HepG2 (cell line): ENCODE data around the gene INO80C. TPM values are rescaled to one million over a fixed set of nuclear protein-coding genes. Genes with fewer than 3 reads are reported as not detected.

Source experiments
- ATAC-seq: fragments of 200-7000 bp; cut with Tn5 transposase; 3 replicates; pipeline ENCODE4 v1.9.1; 2020; ENCODE audit warnings: mild to moderate bottlenecking, moderate library complexity
- BruUV-seq: library from RNA; stranded (reverse); fragments of 400-500 nt; replicated peaks from 2 replicates; lab custom pipeline; 2021; lab: Mats Ljungman, UMichigan
- CTCF ChIA-PET: fragments of 300-600 bp; formaldehyde crosslinking; extraction: SDS; loops from one replicate; lab custom pipeline; 2021; ENCODE audit warnings: low total read pairs, inconsistent platforms, low intra/inter-chr PET ratio; lab: Yijun Ruan, JAX
- POLR2A ChIA-PET: fragments of 350-600 bp; sonication (Branson Sonifier 250); formaldehyde crosslinking; loops from one replicate; lab custom pipeline; 2020; ENCODE audit warnings: antibody characterized with exemption, inconsistent platforms; lab: Yijun Ruan, JAX
- DNase-seq: peaks from one replicate; pipeline ENCODE4 v3.0.0-alpha.2; 2015; ENCODE audit warnings: low spot score
- FAIRE-seq: peaks from 3 replicates; lab custom pipeline; 2011; peaks lifted over from hg19 to GRCh38; lab: Jason Lieb, UNC
- H2AFZ ChIP-seq: one replicate; pipeline ENCODE4 v1.6.1; 2011; ENCODE audit warnings: low read length, inconsistent platforms
- H3K27ac ChIP-seq: fragments of 300-600 bp; 3 replicates; pipeline ENCODE4 v1.8.0; 2011; ENCODE audit warnings: mixed run types, mild to moderate bottlenecking, mixed read lengths, low read length, inconsistent platforms; ENCODE audit not compliant: insufficient read depth; ENCODE audit errors: extremely low read length
- H3K27me3 ChIP-seq, 2 experiments: fragments of 200-600 bp in 1 of 2; 2 replicates in 1 of 2; 3 replicates in 1 of 2; pipeline versions ENCODE4 v1.6.0 to v1.8.0; 2011; ENCODE audit warnings: low read length in 2 of 2, mild to moderate bottlenecking in 2 of 2, moderate library complexity in 2 of 2, inconsistent platforms in 1 of 2; ENCODE audit not compliant: insufficient read depth in 2 of 2, control insufficient read depth in 1 of 2
- H3K36me3 ChIP-seq, 2 experiments: fragments of 200-600 bp in 1 of 2; replicated peaks in 1 of 2; 2 replicates in 1 of 2; 3 replicates in 1 of 2; pipeline versions ENCODE4 v1.5.1 to v1.8.0; 2011; ENCODE audit warnings: low read length in 2 of 2, inconsistent platforms in 1 of 2; ENCODE audit not compliant: insufficient read depth in 2 of 2, control insufficient read depth in 1 of 2
- H3K4me1 ChIP-seq: 2 replicates; pipeline ENCODE4 v1.5.1; 2012; ENCODE audit warnings: low read length, inconsistent platforms; ENCODE audit not compliant: insufficient read depth
- H3K4me2 ChIP-seq: 2 replicates; pipeline ENCODE4 v1.6.0; 2011; ENCODE audit warnings: low read depth, low read length, inconsistent platforms
- H3K4me3 ChIP-seq, 3 experiments: fragments of 200-600 bp in 1 of 3; sonication (generic), shearing (Covaris generic) in 1 of 3; replicated peaks in 1 of 3; 2 replicates each; pipeline ENCODE4 v1.5.1; 2011 to 2016; ENCODE audit warnings: low read length in 3 of 3, inconsistent platforms in 2 of 3, low read depth in 2 of 3, mild to moderate bottlenecking in 2 of 3, control low read depth in 1 of 3, mixed read lengths in 1 of 3; ENCODE audit not compliant: insufficient read depth in 1 of 3
- H3K79me2 ChIP-seq: one replicate; pipeline ENCODE4 v1.6.1; 2011; ENCODE audit warnings: low read length, inconsistent platforms; ENCODE audit not compliant: insufficient read depth
- H3K9ac ChIP-seq: 2 replicates; pipeline ENCODE4 v1.6.0; 2011; ENCODE audit warnings: mild to moderate bottlenecking, low read depth, low read length, inconsistent platforms; ENCODE audit not compliant: insufficient read depth
- H3K9me3 ChIP-seq: 2 replicates; pipeline ENCODE4 v1.5.1; 2012; ENCODE audit warnings: mild to moderate bottlenecking, low read length
- H4K20me1 ChIP-seq: 2 replicates; pipeline ENCODE4 v1.6.0; 2011; ENCODE audit warnings: inconsistent platforms, mild to moderate bottlenecking, low read length, moderate library complexity; ENCODE audit not compliant: insufficient read depth
- MIXL1 ChIP-seq: IDR thresholded peaks from 2 replicates; pipeline ENCODE4 v1.6.1; 2016
- NR2F6 ChIP-seq, 2 experiments: IDR thresholded peaks; 2 replicates each; pipeline ENCODE4 v1.6.1; 2016; ENCODE audit warnings: antibody characterized with exemption in 1 of 2, mild to moderate bottlenecking in 1 of 2
- NR3C1 ChIP-seq: sonication (generic); formaldehyde crosslinking; IDR thresholded peaks from 2 replicates; pipeline ENCODE4 v1.4.0; 2020; ENCODE audit warnings: missing genetic modification reagents
- SMAD1 ChIP-seq: sonication (generic); formaldehyde crosslinking; IDR thresholded peaks from 2 replicates; pipeline ENCODE4 v1.4.0; 2020; ENCODE audit warnings: missing genetic modification reagents, low read depth, mild to moderate bottlenecking, borderline replicate concordance
- WIZ ChIP-seq: sonication (generic); formaldehyde crosslinking; IDR thresholded peaks from 2 replicates; pipeline ENCODE4 v1.5.1; 2020; ENCODE audit warnings: mild to moderate bottlenecking, missing genetic modification reagents
- YEATS2 ChIP-seq: sonication (generic); formaldehyde crosslinking; IDR thresholded peaks from 2 replicates; pipeline ENCODE4 v1.4.0; 2020; ENCODE audit warnings: missing genetic modification reagents, borderline replicate concordance
- ZNF333 ChIP-seq: sonication (generic); formaldehyde crosslinking; IDR thresholded peaks from 2 replicates; pipeline ENCODE4 v1.4.0; 2020; ENCODE audit warnings: mild to moderate bottlenecking, missing genetic modification reagents, borderline replicate concordance
- WGBS: methylation state at CpG from one replicate; pipeline ENCODE4 v1.1.6; 2017; ENCODE audit warnings: low lambda C conversion rate; 5-methylcytosine and 5-hydroxymethylcytosine counted together
- in situ Hi-C: cut with HindIII; loops from 2 replicates; pipeline ENCODE4 v1.10.0; 2017; ENCODE audit warnings: low pct_unique_long_range_greater_than_20kb; ENCODE audit not compliant: extremely low pct_ligation_motif_present
- intact Hi-C: fragments of 100-400 bp; cut with micrococcal nuclease; formaldehyde crosslinking; loops from one replicate; pipeline ENCODE4 v1.10.0; 2022; ENCODE audit not compliant: unreplicated experiment
- polyA plus RNA-seq, 8 experiments: library from polyadenylated mRNA; depleted of rRNA in 3 of 8; stranded (reverse) in 7 of 8; unstranded in 1 of 8; fragments of >200 nt; fragmentation: Illumina TruSeq in 4 of 8; extraction: Trizol in 4 of 8; gene quantifications; 2 replicates each; pipeline versions ENCODE4 v1.2.1 to v1.2.3, GENCODE V29; 2011 to 2016; ENCODE audit warnings: low read depth in 4 of 8, missing spikeins in 1 of 8, mixed read lengths in 1 of 8; ENCODE audit not compliant: insufficient read depth in 1 of 8
- total RNA-seq, 5 experiments: library from RNA; depleted of rRNA; stranded (reverse); fragments of >200 nt; fragmentation: Illumina TruSeq; extraction: Trizol; gene quantifications; 2 replicates each; pipeline ENCODE4 v1.2.3, GENCODE V29; 2016; ENCODE audit warnings: low read depth in 1 of 5
- TF ChIP-seq, protein P1 (sequence below): sonication (generic); formaldehyde crosslinking; IDR thresholded peaks from 2 replicates; pipeline ENCODE4 v1.4.0; 2020; ENCODE audit warnings: missing genetic modification reagents, borderline replicate concordance
- TF ChIP-seq, protein P2 (sequence below): sonication (generic); formaldehyde crosslinking; IDR thresholded peaks from 2 replicates; pipeline ENCODE4 v1.4.0; 2020; ENCODE audit warnings: missing genetic modification reagents, borderline replicate concordance
- TF ChIP-seq, protein P3 (sequence below): sonication (generic); formaldehyde crosslinking; IDR thresholded peaks from 2 replicates; pipeline ENCODE4 v1.4.0; 2020; ENCODE audit warnings: mild to moderate bottlenecking, missing genetic modification reagents, borderline replicate concordance
- TF ChIP-seq, protein P4 (sequence below): IDR thresholded peaks from 2 replicates; pipeline ENCODE4 v1.6.1; 2012; ENCODE audit warnings: low read length, improper control_type of control experiment

INO80C gene
- total and polyA plus RNA-seq, 2 of the 13 experiments (the other 11 are each of a cell fraction or from before 2014, with no cell fraction given) = 8.2 to 15.4 TPM

DNA sequence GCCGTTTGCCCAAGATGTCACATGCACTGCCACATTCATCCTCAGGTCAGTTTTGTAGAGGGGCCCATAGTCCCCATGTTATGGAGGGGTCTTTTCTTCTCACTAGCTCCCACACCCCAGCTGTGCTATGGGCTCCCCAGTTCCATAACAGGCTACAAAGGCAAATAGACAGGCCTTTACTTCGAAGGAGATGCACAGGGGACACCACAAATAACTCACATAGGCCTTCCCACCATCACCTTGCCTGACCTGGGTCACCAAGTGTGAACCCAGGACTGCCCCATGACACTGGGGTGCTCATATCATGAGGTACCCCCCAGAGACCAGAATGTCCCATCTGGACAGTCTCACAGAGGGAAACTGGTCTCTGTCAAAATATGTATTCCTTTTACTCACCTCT, 15.0 kb upstream of the INO80C start:
- H3K79me2 ChIP-seq = no peaks in the 10 kb centered on the region
- DNase-seq (no peak), FAIRE-seq (no peak), ATAC-seq (no peak)
- H3K9me3 ChIP-seq = no peaks in the 10 kb centered on the region
- H3K27me3 ChIP-seq = peaks cover 0 to 6% of the 10 kb centered on the region in 2 experiments; a peak in 1 of 5 replicates
- in situ Hi-C loops = no loop called here
- no peak for TF ChIP-seq ZNF333
- TF ChIP-seq, protein P1, sequence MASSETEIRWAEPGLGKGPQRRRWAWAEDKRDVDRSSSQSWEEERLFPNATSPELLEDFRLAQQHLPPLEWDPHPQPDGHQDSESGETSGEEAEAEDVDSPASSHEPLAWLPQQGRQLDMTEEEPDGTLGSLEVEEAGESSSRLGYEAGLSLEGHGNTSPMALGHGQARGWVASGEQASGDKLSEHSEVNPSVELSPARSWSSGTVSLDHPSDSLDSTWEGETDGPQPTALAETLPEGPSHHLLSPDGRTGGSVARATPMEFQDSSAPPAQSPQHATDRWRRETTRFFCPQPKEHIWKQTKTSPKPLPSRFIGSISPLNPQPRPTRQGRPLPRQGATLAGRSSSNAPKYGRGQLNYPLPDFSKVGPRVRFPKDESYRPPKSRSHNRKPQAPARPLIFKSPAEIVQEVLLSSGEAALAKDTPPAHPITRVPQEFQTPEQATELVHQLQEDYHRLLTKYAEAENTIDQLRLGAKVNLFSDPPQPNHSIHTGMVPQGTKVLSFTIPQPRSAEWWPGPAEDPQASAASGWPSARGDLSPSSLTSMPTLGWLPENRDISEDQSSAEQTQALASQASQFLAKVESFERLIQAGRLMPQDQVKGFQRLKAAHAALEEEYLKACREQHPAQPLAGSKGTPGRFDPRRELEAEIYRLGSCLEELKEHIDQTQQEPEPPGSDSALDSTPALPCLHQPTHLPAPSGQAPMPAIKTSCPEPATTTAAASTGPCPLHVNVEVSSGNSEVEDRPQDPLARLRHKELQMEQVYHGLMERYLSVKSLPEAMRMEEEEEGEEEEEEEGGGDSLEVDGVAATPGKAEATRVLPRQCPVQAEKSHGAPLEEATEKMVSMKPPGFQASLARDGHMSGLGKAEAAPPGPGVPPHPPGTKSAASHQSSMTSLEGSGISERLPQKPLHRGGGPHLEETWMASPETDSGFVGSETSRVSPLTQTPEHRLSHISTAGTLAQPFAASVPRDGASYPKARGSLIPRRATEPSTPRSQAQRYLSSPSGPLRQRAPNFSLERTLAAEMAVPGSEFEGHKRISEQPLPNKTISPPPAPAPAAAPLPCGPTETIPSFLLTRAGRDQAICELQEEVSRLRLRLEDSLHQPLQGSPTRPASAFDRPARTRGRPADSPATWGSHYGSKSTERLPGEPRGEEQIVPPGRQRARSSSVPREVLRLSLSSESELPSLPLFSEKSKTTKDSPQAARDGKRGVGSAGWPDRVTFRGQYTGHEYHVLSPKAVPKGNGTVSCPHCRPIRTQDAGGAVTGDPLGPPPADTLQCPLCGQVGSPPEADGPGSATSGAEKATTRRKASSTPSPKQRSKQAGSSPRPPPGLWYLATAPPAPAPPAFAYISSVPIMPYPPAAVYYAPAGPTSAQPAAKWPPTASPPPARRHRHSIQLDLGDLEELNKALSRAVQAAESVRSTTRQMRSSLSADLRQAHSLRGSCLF = no peak
- TF ChIP-seq SMAD1 = no peak
- TF ChIP-seq, protein P2, sequence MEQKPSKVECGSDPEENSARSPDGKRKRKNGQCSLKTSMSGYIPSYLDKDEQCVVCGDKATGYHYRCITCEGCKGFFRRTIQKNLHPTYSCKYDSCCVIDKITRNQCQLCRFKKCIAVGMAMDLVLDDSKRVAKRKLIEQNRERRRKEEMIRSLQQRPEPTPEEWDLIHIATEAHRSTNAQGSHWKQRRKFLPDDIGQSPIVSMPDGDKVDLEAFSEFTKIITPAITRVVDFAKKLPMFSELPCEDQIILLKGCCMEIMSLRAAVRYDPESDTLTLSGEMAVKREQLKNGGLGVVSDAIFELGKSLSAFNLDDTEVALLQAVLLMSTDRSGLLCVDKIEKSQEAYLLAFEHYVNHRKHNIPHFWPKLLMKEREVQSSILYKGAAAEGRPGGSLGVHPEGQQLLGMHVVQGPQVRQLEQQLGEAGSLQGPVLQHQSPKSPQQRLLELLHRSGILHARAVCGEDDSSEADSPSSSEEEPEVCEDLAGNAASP = no peak
- TF ChIP-seq, protein P3, sequence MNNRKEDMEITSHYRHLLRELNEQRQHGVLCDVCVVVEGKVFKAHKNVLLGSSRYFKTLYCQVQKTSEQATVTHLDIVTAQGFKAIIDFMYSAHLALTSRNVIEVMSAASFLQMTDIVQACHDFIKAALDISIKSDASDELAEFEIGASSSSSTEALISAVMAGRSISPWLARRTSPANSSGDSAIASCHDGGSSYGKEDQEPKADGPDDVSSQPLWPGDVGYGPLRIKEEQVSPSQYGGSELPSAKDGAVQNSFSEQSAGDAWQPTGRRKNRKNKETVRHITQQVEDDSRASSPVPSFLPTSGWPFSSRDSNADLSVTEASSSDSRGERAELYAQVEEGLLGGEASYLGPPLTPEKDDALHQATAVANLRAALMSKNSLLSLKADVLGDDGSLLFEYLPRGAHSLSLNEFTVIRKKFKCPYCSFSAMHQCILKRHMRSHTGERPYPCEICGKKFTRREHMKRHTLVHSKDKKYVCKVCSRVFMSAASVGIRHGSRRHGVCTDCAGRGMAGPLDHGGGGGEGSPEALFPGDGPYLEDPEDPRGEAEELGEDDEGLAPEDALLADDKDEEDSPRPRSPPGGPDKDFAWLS (CRISPR knock-in tag) = no peak
- no peak for TF ChIP-seq NR3C1 (CRISPR knock-in tag)
- TF ChIP-seq, protein P4, sequence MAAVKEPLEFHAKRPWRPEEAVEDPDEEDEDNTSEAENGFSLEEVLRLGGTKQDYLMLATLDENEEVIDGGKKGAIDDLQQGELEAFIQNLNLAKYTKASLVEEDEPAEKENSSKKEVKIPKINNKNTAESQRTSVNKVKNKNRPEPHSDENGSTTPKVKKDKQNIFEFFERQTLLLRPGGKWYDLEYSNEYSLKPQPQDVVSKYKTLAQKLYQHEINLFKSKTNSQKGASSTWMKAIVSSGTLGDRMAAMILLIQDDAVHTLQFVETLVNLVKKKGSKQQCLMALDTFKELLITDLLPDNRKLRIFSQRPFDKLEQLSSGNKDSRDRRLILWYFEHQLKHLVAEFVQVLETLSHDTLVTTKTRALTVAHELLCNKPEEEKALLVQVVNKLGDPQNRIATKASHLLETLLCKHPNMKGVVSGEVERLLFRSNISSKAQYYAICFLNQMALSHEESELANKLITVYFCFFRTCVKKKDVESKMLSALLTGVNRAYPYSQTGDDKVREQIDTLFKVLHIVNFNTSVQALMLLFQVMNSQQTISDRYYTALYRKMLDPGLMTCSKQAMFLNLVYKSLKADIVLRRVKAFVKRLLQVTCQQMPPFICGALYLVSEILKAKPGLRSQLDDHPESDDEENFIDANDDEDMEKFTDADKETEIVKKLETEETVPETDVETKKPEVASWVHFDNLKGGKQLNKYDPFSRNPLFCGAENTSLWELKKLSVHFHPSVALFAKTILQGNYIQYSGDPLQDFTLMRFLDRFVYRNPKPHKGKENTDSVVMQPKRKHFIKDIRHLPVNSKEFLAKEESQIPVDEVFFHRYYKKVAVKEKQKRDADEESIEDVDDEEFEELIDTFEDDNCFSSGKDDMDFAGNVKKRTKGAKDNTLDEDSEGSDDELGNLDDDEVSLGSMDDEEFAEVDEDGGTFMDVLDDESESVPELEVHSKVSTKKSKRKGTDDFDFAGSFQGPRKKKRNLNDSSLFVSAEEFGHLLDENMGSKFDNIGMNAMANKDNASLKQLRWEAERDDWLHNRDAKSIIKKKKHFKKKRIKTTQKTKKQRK = no peak
- no peak for TF ChIP-seq WIZ (CRISPR knock-in tag)
- no peak for TF ChIP-seq NR2F6 (IDR thresholded peaks at IDR 0.05)
- TF ChIP-seq NR2F6 (CRISPR knock-in tag; IDR thresholded peaks at IDR 0.05) = no peak
- no peak for TF ChIP-seq MIXL1 (CRISPR knock-in tag)
- TF ChIP-seq YEATS2 = no peak
- no peak overlapping the region for H3K4me3 ChIP-seq
- H3K27ac ChIP-seq = no peak overlapping the region
- intact Hi-C loops = loop anchor here (1.0 to 2.0 kb wide), 2 partner anchors 104 to 126 kb away; no protein-coding TSS in a partner anchor
- no peak overlapping the region for H2AFZ ChIP-seq
- 10% methylated on average over 2 of the region's 2 CpGs for WGBS
- H3K4me1 ChIP-seq = peaks cover 14% of the 10 kb centered on the region
- CTCF ChIA-PET = interaction anchor here (2.8 kb wide), 1 partner anchor 105 kb away, joined by 26 read pairs; no protein-coding TSS in a partner anchor
- no TSS peak for BruUV-seq
- POLR2A ChIA-PET = no interaction called here
- H3K9ac ChIP-seq = no peak overlapping the region
- no peaks in the 10 kb centered on the region for H4K20me1 ChIP-seq
- H3K36me3 ChIP-seq = no peaks in the 10 kb centered on the region
- H3K4me2 ChIP-seq = no peak overlapping the region
